Transverse colon (tissue), 4 donors: Measurements from ENCODE around the gene TMEM138.

Experiments
- EP300 ChIP-seq: sonication (generic); formaldehyde crosslinking; IDR thresholded peaks from one replicate; pipeline ENCODE4 v1.6.1; 2017; ENCODE audit warnings: antibody characterized with exemption, low read depth
- POLR2AphosphoS5 ChIP-seq, 3 donors: sonication (generic); formaldehyde crosslinking; IDR thresholded peaks; one replicate each; pipeline ENCODE4 v1.6.1; 2016; ENCODE audit warnings: antibody characterized with exemption in 3 of 3
- TF ChIP-seq, protein P1 (sequence below), 5 experiments: fragments of 200-600 bp in 3 of 5; fragments of 450-650 bp in 2 of 5; sonication (generic) in 3 of 5; IDR thresholded peaks; 1 replicate in 2 of 5; 2 replicates in 3 of 5; pipeline ENCODE4 v1.5.1; 2016 to 2017; ENCODE audit warnings: antibody characterized with exemption in 5 of 5, inconsistent platforms in 3 of 5, mild to moderate bottlenecking in 2 of 5, moderate library complexity in 1 of 5

DNA sequence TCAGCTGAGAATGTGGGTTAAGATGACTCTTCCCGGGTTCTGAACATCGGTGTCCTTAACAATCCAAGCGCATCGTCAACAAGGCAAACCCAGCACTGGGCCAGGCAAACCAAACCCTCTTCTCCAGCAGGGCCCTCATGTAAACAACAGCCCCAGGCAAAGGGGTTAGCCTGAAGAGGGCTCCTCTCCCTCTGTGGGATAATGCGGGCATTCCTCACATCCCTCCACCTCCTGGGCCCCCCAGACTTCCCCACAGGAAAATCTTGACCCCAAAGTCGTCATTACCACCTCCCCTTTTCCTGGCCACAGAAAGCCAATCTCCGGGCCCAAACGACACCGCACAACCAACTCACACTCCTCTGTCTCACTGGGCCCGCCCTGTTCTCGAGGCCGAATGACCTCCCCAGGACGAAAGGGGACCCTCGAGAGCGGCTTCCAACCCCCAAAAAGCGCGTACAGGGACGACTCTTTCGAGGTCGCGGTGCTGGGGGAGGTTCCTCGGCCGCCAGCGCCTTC lies 29.8 kb upstream of the TMEM138 start:
- TF ChIP-seq POLR2AphosphoS5 (IDR thresholded peaks at IDR 0.05) (no peak), EP300 (no peak)
- TF ChIP-seq, protein P1, sequence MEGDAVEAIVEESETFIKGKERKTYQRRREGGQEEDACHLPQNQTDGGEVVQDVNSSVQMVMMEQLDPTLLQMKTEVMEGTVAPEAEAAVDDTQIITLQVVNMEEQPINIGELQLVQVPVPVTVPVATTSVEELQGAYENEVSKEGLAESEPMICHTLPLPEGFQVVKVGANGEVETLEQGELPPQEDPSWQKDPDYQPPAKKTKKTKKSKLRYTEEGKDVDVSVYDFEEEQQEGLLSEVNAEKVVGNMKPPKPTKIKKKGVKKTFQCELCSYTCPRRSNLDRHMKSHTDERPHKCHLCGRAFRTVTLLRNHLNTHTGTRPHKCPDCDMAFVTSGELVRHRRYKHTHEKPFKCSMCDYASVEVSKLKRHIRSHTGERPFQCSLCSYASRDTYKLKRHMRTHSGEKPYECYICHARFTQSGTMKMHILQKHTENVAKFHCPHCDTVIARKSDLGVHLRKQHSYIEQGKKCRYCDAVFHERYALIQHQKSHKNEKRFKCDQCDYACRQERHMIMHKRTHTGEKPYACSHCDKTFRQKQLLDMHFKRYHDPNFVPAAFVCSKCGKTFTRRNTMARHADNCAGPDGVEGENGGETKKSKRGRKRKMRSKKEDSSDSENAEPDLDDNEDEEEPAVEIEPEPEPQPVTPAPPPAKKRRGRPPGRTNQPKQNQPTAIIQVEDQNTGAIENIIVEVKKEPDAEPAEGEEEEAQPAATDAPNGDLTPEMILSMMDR (IDR thresholded peaks at IDR 0.05), result no peak
